ENCODE measurements around the gene TMPRSS13.

Gene TMPRSS13

GRCh38 chr11:117855186-117855845 is 73.9 kb downstream of the TMPRSS13 start:
- DNase-seq (ENCODE audit: low read depth in 3 of 3): no peak

GRCh38 chr11:117852309-117852708 is 76.9 kb downstream of the TMPRSS13 start:
- no peak for DNase-seq (ENCODE audit: low read depth in 3 of 3)

GRCh38 chr11:117851852-117852251 is 77.3 kb downstream of the TMPRSS13 start:
- no peak for DNase-seq (ENCODE audit: low read depth in 3 of 3)

- DNase-seq (ENCODE audit: low read depth in 3 of 3): no peak
These were observed 78.1 kb downstream of the TMPRSS13 start for GRCh38 chr11:117851106-117851505.
